Neural progenitor cell (in vitro differentiated cells): ENCODE measurements around the gene PPM1B.

Experiments
- CTCF ChIP-seq: fragments of 200-600 bp; sonication (generic); IDR thresholded peaks from 2 replicates; pipeline ENCODE4 v1.5.1; 2017; ENCODE audit warnings: antibody characterized with exemption, mild to moderate bottlenecking
- EZH2 ChIP-seq: fragments of 200-600 bp; sonication (generic); IDR thresholded peaks from 2 replicates; pipeline ENCODE4 v1.6.1; 2017; ENCODE audit warnings: antibody characterized with exemption, mild to moderate bottlenecking, moderate library complexity
- EZH2phosphoT487 ChIP-seq: fragments of 200-600 bp; sonication (generic); IDR thresholded peaks from 2 replicates; pipeline ENCODE4 v1.6.1; 2017; ENCODE audit warnings: antibody characterized with exemption

GRCh38 chr2:44148999-44149398 is 19.7 kb upstream of the PPM1B start:
- no peak for TF ChIP-seq CTCF
- no peak for TF ChIP-seq EZH2
- no peak for TF ChIP-seq EZH2phosphoT487
